ENCODE results near the gene RPS6KA5. TPM values are rescaled to one million over a fixed set of nuclear protein-coding genes. Genes with fewer than 3 reads are reported as not detected.

RPS6KA5 gene
- total RNA-seq, result 13.4 TPM

GRCh38 chr14:91060351-91061055, at the start of gene RPS6KA5:
TSS of gene RPS6KA5 (minus strand) at chr14:91060641. CDS start at chr14:91060434, 207 bp downstream.

GRCh38 chr14:90815822-90816662, 244.4 kb downstream of the RPS6KA5 start, which contains the start of gene TTC7B:
TSS of gene TTC7B (minus strand) at chr14:90816430. CDS start at chr14:90816295, 135 bp downstream.

Small RNA genes within 50 kb of the gene (small RNA-seq; reads per million reads assigned to genes)
- gene RNU7-30P, result not detected

Other genes with a start within 250 kb of the RPS6KA5 start
- gene TTC7B, start 244.2 kb downstream of the RPS6KA5 start, total RNA-seq, result 17.1 TPM
- gene DGLUCY, start 53.4 kb upstream of the RPS6KA5 start, total RNA-seq, result 37.4 TPM
- 8.1 TPM for gene GPR68, start 184.1 kb upstream of the RPS6KA5 start, total RNA-seq

All from diencephalon (tissue), 1 donor.